NCI-H748 (cell line): ENCODE data around the gene PIP4K2A.
"Not testable (repeated sequence)": the region's sequence is repeated elsewhere in the genome, so short reads cannot be mapped to it uniquely, and the experiment has no call there.

Source experiments
- DNase-seq: peaks from one replicate; lab custom pipeline; 2025; ENCODE audit not compliant: unreplicated experiment; lab: John Stamatoyannopoulos, UW

PIP4K2A gene

DNA sequence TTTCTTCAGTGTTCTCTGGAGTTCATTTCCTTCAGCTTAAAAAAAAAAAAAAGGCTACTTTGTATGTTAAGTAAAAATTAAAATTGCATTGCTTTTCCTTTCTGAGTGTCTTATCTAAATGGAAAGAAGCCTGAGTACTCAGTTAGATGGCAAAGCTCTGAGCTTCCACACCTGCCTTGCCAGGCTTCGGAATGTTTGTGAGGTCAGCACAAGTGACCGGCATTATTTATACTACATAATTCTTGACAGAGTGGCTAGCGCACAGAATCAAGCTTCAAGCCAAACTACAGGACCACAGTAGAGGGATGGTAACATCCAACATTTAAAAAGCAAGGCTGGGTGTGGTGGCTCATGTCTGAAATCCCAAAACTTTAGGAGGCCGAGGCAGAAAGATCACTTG, 17.3 kb downstream of the PIP4K2A start:
- no peak for DNase-seq

DNA sequence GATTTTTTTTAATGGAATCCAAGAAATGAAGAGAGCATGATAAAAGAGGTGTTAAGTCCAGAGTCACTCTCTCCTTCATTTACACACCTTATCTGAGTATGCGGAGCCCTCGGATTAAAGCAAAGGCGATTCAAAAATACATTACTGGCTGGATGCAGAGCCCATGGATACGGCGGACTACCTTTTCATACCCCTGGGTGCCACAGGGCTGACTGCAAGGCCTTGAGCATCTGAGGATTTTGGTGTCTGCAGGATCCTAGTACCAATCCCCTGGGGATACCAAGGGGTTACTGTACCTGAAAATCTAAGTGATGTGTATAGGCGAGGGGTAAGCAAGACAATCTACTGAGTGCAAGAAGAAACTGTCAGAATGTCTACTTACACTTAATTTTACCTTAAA, 20.5 kb downstream of the PIP4K2A start:
- no peak for DNase-seq

DNA sequence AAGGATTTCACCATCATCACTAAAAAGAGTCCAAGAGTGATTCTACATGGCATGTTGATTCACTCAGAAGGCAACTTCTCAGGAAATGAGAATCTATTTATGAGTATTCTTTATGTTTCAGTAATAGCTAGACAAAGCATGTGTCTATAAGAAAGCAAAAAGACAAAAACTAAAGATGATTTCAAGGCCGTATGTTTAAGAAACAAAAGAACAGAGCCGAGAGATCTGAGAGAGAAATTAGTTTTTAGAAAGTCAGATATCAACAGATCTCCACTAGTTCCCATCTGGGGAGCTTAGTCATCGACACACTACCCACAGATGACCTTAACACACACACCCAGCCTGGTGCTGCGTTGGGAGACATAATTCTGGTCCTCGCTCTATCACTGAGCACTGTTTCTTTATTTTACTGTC, 21.0 kb downstream of the PIP4K2A start:
- no peak for DNase-seq

DNA sequence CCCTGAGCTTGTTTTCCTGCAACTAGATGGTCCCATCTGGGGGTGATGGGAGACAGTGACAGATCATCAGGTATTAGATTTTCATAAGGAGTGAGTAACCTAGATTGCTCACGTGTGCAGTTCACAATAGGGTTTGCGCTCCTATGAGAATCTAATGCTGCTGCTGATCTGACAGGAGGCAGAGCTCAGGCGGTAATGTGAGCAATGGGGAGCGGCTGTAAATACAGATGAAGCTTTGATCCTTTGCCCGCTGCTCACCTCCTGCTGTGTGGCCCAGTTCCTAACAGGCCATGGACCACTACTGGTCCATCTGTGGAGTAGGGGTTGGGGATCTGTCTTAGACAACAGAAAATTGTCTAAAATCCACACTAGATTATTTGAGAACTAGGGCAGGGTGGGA, 22.3 kb downstream of the PIP4K2A start:
- DNase-seq: not testable (repeated sequence)

DNA sequence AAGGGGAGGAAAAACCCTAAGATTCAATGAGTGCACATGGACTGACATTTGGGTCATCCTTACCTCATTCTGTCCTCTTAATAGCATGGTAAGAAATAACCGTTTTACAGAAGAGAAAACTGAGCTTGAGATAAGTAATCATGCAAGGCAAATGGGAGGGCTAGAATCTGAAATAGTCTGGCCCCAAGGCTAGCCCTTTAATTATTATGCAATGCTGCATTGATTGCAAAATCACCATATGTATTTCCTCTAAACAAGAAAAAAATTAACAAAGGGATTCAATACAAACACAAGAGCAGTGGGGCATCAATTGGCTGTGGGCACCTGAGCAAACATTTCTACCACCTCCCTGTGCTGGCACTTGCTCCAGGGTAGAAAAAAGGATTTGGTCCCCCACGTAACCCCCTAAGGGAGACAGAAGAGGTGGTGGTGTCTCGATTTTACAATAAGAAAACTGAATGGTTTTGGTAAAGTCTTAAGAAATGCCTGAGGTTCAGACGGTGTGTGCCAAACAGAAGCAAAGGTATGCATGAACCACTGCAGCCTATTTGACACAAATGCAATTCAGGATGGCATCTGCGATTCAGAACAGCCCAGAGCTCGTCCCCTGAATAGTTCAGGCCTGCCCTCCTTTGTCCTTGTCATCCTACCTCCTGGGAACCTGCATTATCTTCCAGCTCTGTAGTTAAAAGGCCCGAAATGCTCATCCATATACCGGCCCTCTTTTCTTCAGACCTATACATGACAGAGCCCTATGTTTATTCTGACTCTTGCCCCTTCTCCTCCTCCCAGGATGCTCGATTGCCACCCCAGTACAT, 23.6 kb downstream of the PIP4K2A start:
- peak; percentile 65 for DNase-seq

DNA sequence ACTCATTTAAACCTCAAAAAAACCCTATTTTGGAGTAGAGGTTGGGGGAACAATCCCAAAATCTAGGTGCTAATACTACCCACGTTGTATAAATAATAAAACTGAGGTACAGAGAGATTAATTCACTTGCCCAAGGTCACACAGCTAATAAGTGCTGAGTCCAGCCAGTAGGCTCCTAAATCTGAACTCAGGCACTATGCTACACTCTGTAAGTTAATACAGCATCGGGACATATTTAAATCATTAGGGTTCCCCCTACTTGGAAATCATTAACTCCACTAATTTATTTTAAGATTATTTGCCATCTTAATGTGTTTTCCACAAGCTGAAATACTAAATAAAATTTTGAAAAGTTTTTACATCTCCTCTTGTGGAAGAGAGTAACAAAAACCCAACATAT, 24.2 kb downstream of the PIP4K2A start:
- DNase-seq: no peak

DNA sequence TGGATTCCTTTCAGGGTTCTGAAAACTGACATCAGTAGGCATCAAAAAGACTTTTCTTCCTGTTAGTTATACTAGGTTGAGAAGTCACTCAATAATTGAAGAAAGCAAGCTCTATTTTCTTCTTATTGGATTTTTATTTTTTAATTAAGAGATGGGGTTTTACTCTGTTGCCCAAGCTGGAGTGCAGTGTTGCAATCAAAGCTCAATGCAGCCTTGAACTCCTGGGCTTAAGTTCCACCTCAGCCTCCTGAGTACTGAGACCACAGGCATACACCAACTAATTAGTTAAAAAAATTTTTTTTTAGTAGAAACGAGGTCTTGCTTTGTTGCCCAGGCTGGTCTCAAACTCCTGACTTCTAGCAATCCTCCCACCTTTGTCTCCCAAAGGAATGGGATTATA, 28.0 kb downstream of the PIP4K2A start:
- DNase-seq: no peak

DNA sequence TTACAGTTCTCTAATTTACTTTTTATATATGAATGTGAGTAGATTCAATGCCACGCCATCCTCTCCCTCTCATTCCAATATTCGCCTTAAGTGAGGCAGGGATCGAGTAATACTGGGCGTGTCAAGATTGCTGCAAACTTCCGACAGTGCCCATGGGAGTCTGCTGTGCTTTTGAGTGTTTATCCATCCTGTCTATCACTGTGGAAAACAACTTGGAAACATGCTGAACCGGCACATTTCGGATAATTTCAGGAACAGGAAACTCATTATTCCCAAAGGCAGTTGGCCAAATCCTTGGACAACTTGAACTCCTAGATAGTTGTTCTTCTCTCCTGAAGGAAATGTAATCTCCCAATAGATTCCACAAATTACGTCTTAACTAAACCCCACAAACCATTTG, 28.5 kb downstream of the PIP4K2A start:
- no peak for DNase-seq

DNA sequence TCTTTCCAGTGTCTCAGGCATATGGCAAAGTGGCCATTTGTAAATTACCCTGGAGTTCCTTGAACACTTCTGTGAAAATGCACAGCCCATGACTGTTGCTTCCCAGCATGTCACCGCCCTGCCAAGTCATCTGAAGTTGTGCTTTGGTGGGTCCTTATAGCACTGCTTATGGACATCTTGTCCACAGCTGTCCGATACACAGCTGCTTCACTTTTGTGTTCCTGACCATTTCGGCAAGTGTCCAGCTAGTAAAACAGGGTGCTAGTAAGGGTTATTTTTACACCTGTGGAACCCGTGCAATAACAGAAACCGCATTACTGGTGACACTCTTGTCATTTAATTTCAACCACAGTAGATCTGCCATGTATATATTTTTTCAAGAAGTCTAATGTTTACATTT, 29.7 kb downstream of the PIP4K2A start:
- DNase-seq: no peak

DNA sequence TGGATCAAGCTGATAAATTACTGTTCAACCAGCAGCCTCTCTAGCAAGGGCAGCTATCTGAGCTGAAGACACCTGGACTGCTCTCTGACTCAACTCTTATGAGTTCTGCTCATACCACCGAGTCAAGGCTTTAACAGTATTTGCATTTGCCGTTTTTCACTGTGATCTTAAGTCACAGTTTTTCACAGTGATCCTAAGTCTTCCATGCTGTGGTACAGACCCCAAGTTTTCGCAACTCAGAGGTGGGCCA, 31.3 kb downstream of the PIP4K2A start:
- DNase-seq: no peak

DNA sequence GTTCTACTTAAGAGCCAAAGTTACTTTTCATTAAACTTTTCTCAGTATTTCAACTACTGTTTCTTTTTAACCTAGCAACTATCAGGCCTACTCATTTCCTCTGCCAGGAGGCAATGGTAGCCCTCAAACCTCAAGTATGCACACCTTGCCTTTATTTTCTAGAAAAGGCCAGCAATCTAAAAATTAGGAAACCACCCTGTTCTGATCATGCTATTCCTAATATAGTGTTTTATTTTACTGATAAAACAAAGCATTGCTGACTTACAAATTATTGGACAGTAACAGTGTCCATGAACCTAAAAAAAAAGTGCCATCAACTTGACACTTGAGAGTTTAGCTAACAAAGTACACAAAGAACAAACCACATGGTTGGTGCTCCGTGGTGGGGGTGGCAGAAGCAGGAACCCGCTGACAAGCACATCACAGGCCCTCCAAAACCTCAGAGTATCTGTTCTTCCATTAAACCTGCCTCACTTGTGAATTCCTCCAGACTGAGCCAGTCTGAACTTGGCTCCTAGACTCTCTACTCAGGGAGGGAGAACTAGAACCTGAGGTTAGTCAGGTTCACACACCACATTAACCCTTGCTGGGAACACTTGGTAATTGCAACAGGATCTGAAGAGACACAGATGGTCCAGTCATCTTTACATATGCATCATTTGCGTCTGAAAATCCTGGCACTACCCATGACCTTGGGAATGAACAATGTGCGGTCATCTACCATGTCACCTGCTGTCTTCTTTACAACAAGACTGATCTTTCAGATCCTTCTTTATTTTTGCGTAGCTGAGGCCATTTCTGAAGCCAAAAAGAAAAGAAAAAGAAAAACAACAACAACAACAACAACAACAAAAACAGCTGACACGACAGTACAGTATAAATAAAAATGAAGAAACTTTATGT, 31.9 kb downstream of the PIP4K2A start:
- no peak for DNase-seq

DNA sequence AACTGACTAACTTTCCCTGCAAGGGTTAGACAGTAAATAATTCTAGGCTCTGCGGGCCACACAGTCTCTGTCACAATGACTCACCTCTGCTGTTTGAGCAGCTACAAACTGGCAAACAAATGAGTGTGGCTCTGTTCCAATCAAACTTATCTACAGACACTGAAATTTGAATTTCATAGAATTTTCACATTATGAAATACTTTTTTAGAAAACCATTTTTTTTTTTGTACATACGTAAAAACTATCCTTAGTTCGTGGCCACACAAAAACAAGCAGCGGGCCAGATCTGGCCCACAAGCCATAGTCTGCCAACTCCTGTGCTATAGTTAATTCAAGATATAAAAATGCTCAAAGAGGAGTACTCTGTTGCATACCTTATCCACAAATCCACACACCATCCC, 32.6 kb downstream of the PIP4K2A start:
- DNase-seq: no peak

DNA sequence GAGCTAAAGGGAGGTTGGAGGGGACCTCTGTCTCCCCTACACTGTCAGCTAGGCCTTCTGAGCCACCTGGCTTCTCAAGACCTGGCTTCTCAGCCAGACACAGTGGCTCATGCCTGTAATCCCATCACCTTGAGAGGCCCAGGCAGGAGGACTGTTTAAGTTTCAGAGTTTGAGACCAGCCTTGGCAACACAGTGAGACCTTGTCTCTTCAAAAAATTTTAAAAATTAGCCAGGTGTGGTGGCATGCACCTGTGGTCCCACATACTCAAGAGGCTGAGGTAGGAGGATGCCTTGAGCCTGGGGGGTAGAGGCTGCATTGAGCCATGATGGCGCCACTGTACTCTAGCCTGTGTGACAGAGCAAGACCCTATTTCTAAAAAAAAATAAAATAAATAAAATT, 33.1 kb downstream of the PIP4K2A start:
- no peak for DNase-seq

DNA sequence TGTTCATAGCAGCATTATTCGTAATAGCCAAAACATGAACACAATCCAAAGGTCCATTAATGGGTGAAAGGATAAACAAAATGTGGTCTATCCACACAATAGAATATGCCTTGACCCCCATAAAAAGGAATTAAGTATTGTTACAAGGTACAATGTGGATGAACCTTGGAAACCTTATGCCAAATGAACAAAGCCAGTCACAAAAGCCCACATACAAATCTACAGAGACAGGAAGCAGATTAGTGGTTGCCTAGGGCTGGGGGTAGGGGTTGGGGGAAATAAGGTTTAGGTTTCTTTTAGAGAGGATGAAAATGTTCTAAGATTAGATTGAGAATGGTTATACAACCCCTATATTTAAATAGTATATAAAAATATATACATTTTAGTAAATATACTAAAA, 34.8 kb downstream of the PIP4K2A start:
- peak; percentile 27 for DNase-seq

DNA sequence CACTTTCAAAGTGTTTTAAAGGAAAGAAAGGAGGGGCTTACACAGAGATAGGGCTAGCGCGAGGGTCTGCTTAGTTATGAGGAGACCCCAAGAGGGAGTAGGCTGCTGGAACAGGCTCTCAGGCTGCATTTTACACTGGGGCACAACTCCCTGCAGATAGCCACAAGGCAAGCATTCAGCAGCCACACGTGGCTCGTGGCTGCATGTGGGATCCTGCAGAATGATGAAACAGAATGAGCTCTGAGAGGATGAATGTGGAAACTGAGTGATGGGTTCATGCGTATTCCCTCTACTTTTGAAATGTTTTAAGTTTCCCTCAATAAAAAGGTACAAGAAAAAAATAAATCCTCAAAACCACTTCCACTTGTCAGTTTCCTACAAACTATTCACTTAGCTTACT, 37.0 kb downstream of the PIP4K2A start:
- no peak for DNase-seq

DNA sequence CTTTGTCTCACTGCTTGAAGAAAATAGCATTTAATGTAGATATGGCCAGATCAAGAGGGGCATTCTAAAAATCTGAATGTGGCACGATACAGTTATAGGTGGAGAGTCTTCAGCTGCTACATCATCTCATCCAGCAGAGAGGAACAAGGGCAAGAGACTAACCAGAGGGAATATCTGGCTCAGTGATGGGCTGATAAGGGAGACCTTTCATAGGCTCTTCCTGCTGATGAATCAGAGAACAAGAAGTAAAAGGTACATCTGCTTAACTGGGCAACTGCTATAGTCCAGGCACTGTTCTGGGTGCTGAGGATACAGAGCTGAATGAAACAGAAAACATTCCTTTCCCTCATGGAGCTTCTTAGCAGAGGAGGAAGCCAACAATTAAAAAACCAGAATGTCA, 37.9 kb downstream of the PIP4K2A start:
- DNase-seq: no peak

DNA sequence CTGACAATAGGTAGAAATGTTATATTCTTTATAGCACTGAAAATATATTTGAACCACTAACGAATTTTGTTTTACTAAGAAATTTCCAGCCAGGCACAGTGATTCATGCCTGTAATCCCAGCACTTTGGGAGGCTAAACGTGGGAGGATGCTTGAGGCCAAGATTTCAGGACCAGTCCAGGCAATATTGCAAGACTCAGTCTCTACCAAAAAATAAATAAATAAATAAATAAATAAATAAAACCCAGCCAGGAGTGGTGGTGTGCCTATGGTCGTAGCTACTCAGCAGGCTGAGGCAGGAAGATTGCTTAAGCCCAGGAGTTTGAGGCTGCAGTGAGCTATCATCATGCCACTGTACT, 39.8 kb downstream of the PIP4K2A start:
- DNase-seq: no peak

DNA sequence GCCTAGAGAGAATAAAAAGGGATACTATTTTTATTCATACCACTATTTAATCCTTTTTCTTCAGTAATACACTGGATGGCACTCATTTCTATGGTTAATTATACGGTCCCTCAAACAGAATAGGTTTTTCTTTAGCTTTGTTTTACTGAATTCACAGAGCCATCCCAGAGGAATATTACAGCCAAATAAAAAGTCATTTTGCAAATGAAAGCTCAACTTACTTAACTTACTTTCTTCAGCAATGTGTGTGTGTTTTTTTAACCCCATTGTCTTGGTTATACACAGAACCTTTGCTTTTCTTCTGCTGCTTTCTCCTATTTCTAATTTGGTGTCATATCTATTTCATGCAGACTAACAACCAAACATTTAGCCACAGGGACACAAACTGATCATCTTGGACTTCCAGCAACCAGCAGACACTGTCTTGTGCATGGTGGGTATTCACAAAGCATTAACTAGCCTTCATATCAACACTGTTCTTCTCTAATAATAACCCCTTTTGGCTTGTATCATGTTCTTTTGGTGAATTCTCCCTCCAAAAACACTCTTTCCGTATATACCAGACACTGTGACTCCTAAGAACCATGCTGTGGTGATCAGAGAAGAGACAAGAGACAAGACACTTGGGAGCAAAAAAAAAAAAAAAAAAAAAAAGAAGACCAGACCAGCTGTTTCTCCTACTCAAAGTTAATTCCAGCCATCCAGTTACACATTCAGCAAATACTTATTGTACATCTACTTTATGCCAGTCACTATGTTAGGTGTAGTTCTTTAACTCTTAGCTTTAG, 40.4 kb downstream of the PIP4K2A start:
- DNase-seq: no peak

DNA sequence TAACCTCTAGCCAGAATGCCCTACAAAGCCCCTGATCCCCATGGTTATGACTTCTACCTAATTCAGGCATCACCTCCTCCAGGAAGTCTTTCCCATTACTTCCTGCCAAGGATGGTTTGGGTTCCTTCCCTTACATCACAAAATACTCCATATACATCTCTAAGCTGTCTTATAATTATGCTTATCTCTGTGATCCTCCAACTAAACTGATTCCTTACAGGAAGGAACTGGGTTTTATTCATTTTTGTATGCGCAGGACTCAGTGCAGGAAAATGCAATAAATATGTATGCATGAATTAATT, 41.3 kb downstream of the PIP4K2A start:
- no peak for DNase-seq

DNA sequence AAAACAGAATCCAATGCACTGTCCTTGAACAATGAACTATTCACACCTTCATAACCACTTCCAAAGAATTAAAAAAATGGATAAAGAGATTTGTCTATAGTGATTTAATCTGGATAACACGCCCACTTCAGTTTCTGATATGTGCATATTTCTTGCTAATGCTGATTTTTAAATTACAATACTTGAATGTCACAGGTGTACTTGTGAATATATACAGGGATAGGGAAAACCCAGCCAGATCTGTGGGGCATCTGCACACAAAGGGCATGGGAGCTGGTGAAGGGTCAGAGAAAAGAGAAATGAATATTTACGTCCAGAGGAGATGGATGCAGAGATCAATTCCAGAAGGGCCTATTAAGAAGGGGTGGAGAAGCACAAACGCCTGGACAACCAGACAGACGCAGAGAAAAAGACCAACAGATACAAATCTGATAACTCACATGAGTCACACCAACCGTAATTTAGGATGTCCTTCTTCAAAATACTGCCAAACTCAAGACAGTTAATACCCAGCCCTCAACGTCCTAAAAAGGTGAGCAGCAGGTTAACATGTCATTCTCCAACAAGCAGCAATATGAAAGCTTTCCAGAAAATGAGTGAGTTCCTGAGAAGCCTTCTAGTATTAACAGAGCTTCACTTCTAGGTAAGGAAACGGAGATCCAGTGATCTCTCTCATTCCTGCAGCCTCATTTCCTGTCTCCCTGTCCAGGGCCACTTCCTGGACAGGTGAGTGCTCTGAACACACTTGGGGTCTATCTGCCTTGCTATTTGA, 41.9 kb downstream of the PIP4K2A start:
- DNase-seq: no peak

DNA sequence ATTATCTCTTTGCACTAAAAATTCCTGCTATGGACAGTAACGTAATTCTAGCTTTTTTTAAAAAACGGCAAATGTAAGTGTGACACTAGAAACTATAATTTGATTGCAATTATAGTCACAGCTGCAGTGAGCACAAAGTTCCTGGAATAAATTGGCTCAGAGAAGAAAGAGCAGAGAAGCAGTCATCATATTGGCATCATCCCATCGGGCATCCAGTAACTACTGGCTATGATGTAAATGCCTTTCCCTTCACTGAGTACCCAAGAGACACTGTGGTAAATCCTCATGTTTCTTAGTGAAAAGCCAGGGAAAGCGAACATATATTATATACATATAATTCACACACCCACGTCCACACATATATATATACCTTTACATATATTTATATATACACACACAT, 43.6 kb downstream of the PIP4K2A start:
- DNase-seq: no peak
